PC-3 (cell line): ENCODE measurements around the gene LBX1. TPM values are rescaled to one million over a fixed set of nuclear protein-coding genes. Genes with fewer than 3 reads are reported as not detected.
"Not testable (repeated sequence)": the region's sequence is repeated elsewhere in the genome, so short reads cannot be mapped to it uniquely, and the experiment has no call there.

Experiments used
- ATAC-seq: fragments of 200-7000 bp; cut with Tn5 transposase; 2 replicates; pipeline ENCODE4 v1.9.1; 2020; ENCODE audit warnings: mild to moderate bottlenecking, moderate library complexity
- BruUV-seq: library from RNA; stranded (reverse); fragments of 400-500 nt; replicated peaks from 2 replicates; lab custom pipeline; 2021; lab: Mats Ljungman, UMichigan
- CTCF ChIA-PET: fragments of 300-600 bp; sonication (Branson Sonifier 250); formaldehyde crosslinking; loops from one replicate; lab custom pipeline; 2022; ENCODE audit warnings: antibody characterized with exemption; lab: Charles Lee
- POLR2A ChIA-PET: fragments of 300-600 bp; sonication (Branson Sonifier 250); formaldehyde crosslinking; loops from one replicate; lab custom pipeline; 2022; ENCODE audit warnings: antibody characterized with exemption; ENCODE audit not compliant: unreplicated experiment; lab: Charles Lee
- DNase-seq: peaks from one replicate; pipeline ENCODE4 v3.0.0-alpha.2; 2015
- H2AFZ ChIP-seq: fragments of 300-600 bp; sonication (generic); 2 replicates; pipeline ENCODE4 v1.6.0; 2016; ENCODE audit warnings: antibody characterized with exemption, low read length
- H3F3A ChIP-seq: fragments of 300-600 bp; sonication (generic); one replicate; pipeline ENCODE4 v1.6.0; 2017; ENCODE audit warnings: antibody characterized with exemption, low read length, control low read depth, mild to moderate bottlenecking; ENCODE audit not compliant: unreplicated experiment
- H3K27ac ChIP-seq: fragments of 300-600 bp; sonication (generic); 2 replicates; pipeline ENCODE4 v1.5.1; 2016; ENCODE audit warnings: mild to moderate bottlenecking, low read length
- H3K27me3 ChIP-seq: fragments of 300-600 bp; sonication (generic); 2 replicates; pipeline ENCODE4 v1.6.1; 2016; ENCODE audit warnings: low read length, mixed read lengths
- H3K36me3 ChIP-seq: fragments of 300-600 bp; sonication (generic); 2 replicates; pipeline ENCODE4 v1.6.1; 2016; ENCODE audit warnings: low read depth, mixed run types, low read length, mixed read lengths
- H3K4me1 ChIP-seq: fragments of 300-600 bp; sonication (generic); 2 replicates; pipeline ENCODE4 v1.5.1; 2016; ENCODE audit warnings: low read length; ENCODE audit not compliant: insufficient read depth
- H3K4me2 ChIP-seq: fragments of 300-600 bp; sonication (generic); 2 replicates; pipeline ENCODE4 v1.6.0; 2016; ENCODE audit warnings: low read length
- H3K4me3 ChIP-seq: fragments of 300-600 bp; sonication (generic); 2 replicates; pipeline ENCODE4 v1.5.1; 2016; ENCODE audit warnings: mild to moderate bottlenecking, low read length, mixed read lengths
- H3K79me2 ChIP-seq: fragments of 300-600 bp; sonication (generic); 2 replicates; pipeline ENCODE4 v1.6.1; 2017; ENCODE audit warnings: low read length, mixed read lengths
- H3K9ac ChIP-seq: fragments of 300-600 bp; sonication (generic); 2 replicates; pipeline ENCODE4 v1.6.0; 2016; ENCODE audit warnings: mild to moderate bottlenecking, low read length
- H3K9me2 ChIP-seq: fragments of 300-600 bp; sonication (generic); replicated peaks from 2 replicates; pipeline ENCODE4 v1.6.1; 2016; ENCODE audit warnings: mixed run types, low read length, mixed read lengths
- H3K9me3 ChIP-seq: fragments of 300-600 bp; sonication (generic); 2 replicates; pipeline ENCODE4 v1.6.1; 2016; ENCODE audit warnings: low read length, mixed read lengths
- H4K20me1 ChIP-seq: fragments of 300-600 bp; sonication (generic); 2 replicates; pipeline ENCODE4 v1.6.1; 2016; ENCODE audit warnings: low read length, mixed read lengths
- EZH2 ChIP-seq: fragments of 300-600 bp; sonication (generic); IDR thresholded peaks from one replicate; pipeline ENCODE4 v1.6.1; 2017; ENCODE audit warnings: antibody characterized with exemption, mild to moderate bottlenecking, low read length; ENCODE audit not compliant: unreplicated experiment
- EZH2phosphoT487 ChIP-seq: fragments of 300-600 bp; sonication (generic); IDR thresholded peaks from 2 replicates; pipeline ENCODE4 v1.6.1; 2018; ENCODE audit warnings: mild to moderate bottlenecking, antibody characterized with exemption, low read length, borderline replicate concordance
- intact Hi-C: fragments of 100-400 bp; cut with micrococcal nuclease; formaldehyde crosslinking; loops from 2 replicates; pipeline ENCODE4 v1.9.0; 2023
- total RNA-seq: library from RNA; depleted of rRNA; stranded (reverse); fragments of >200 nt; gene quantifications from 2 replicates; pipeline ENCODE4 v1.2.3, GENCODE V29; 2014
- TF ChIP-seq, protein P1 (sequence below): fragments of 300-600 bp; sonication (generic); conservative IDR thresholded peaks from 2 replicates; pipeline ENCODE4 v1.5.1; 2017; ENCODE audit warnings: antibody characterized with exemption, low read depth, mild to moderate bottlenecking, low read length

LBX1 gene
- total RNA-seq, 1 experiment from 2014 or later, result not detected

DNA sequence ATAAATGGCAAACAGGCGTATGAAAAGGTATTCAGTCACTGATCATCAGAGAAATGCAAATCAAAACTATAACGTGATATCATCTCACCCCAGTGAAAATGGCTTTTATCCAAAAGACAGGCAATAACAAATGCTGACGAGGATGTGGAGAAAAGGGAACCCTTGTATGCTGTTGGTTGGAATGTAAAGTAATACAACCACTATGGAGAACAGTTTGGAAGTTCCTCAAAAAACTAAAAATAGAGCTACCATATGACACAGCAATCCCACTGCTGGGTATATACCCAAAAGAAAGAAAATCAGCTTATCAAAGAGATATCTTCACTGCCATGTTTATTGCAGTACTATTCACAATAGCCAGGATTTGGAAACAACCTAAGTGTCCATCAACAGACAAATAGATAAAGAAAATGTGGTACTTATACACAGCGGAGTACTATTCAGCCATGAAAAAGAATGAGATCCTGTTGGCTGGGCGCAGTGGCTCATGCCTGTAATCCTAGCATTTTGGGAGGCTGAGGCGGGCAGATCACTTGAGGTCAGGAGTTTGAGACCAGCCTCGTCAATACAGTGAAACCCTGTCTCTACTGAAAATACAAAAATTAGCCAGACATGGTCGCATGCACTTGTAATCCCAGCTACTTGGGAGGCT is 30.8 kb downstream of the LBX1 start:
- H3K27ac ChIP-seq, H3K9me3 ChIP-seq, intact Hi-C loops, H3K36me3 ChIP-seq, H3K4me2 ChIP-seq, H3K4me1 ChIP-seq, ATAC-seq, BruUV-seq, H3K9ac ChIP-seq, CTCF ChIA-PET, H2AFZ ChIP-seq, H3K4me3 ChIP-seq, H3F3A ChIP-seq, POLR2A ChIA-PET, DNase-seq, H4K20me1 ChIP-seq, H3K9me2 ChIP-seq, H3K27me3 ChIP-seq, H3K79me2 ChIP-seq: not testable (repeated sequence)

DNA sequence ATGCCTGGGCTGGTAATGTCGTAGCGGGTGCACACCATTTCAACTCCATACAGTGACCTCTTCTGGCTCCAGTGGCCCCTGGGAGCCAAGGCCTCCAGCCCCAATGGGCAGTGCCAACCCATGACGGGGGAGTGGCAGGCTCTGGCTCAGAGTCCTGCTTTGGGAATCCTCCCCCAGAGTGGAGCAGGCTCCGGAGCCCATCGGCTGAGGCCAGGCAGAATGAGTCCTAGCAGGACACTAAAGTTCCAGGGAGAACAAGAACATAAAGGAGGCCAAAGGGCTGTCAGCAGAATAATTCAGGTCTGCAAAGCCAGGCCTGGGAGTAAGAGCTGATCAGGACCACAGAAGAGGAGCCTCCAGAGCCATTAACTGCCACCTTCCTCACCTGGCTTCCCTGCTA is 33.3 kb downstream of the LBX1 start:
- no peak overlapping the region for H3K4me2 ChIP-seq
- H3K9me3 ChIP-seq, result no peaks in the 10 kb centered on the region
- no peak for ATAC-seq
- H4K20me1 ChIP-seq, result no peaks in the 10 kb centered on the region
- ChIA-PET CTCF (no interaction called here), POLR2A (no interaction called here)
- DNase-seq, result no peak
- TF ChIP-seq, protein P1, sequence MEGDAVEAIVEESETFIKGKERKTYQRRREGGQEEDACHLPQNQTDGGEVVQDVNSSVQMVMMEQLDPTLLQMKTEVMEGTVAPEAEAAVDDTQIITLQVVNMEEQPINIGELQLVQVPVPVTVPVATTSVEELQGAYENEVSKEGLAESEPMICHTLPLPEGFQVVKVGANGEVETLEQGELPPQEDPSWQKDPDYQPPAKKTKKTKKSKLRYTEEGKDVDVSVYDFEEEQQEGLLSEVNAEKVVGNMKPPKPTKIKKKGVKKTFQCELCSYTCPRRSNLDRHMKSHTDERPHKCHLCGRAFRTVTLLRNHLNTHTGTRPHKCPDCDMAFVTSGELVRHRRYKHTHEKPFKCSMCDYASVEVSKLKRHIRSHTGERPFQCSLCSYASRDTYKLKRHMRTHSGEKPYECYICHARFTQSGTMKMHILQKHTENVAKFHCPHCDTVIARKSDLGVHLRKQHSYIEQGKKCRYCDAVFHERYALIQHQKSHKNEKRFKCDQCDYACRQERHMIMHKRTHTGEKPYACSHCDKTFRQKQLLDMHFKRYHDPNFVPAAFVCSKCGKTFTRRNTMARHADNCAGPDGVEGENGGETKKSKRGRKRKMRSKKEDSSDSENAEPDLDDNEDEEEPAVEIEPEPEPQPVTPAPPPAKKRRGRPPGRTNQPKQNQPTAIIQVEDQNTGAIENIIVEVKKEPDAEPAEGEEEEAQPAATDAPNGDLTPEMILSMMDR, result no peak
- no peak for TF ChIP-seq EZH2
- TF ChIP-seq EZH2phosphoT487, result no peak
- H3K79me2 ChIP-seq, result no peaks in the 10 kb centered on the region
- no peaks in the 10 kb centered on the region for H3K27me3 ChIP-seq
- no peak overlapping the region for H3K27ac ChIP-seq
- intact Hi-C loops, result no loop called here
- H3K9ac ChIP-seq, result no peak overlapping the region
- no peak overlapping the region for H2AFZ ChIP-seq
- H3K4me1 ChIP-seq, result peaks cover 5% of the 10 kb centered on the region; the same call in 1 of the 2 replicates
- no peaks in the 10 kb centered on the region for H3K9me2 ChIP-seq
- no peaks in the 10 kb centered on the region for H3K36me3 ChIP-seq
- H3F3A ChIP-seq, result no peaks in the 10 kb centered on the region
- BruUV-seq, result no TSS peak
- no peak overlapping the region for H3K4me3 ChIP-seq

DNA sequence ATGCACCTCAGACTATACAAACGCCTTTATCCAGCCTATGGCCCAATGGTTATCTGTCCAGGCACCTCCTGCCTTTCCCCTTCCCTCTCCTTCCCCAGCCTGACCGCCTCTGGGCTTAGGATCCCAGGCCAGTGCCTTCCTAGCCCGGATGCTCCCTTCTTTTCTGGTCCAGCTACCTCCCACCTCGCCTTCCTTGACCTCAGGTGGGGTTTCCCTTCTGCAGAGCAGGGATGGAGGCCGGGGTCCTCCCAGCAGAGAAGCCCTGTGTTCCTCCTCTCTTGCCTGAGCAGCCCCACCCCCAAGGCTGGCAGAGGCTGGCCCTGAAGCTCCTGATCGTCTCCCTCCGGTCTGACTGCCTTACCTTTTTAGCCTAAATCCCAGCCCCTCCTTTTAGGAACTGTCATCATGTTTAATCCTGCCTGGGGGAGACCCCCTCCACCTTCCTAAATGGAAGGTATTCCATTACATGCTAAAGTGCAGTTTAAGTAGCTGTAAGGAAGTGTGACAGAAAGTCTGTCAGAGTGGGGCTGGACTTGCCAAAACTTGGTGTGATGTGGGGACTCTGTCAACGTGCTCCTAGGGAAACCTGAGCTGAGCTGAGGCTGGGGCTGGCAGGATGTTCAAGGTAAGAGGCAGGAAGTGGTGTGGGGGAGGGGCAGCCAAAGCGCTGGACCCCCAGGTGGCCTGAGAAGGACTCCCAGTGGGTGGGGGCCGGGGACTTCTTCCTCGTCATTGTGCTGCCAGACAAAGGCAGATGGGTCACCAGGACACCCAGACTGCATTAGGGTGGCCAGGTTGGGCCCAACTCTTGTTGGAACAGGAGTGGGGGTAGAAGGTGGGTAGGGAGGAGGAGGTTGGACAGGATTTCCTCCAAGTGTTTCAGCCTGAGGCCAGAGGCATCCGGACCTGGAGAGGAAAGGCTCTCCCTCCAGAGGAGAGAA is 39.5 kb downstream of the LBX1 start:
- no peaks in the 10 kb centered on the region for H3K9me3 ChIP-seq
- no peaks in the 10 kb centered on the region for H3K27me3 ChIP-seq
- H3K79me2 ChIP-seq, result no peaks in the 10 kb centered on the region
- H3K9ac ChIP-seq, result no peak overlapping the region
- H3K27ac ChIP-seq, result no peak overlapping the region
- intact Hi-C loops, result no loop called here
- DNase-seq (no peak), ATAC-seq (no peak)
- TF ChIP-seq, protein P1, result no peak
- TF ChIP-seq EZH2phosphoT487 (no peak), EZH2 (no peak)
- no TSS peak for BruUV-seq
- H3K4me3 ChIP-seq, result no peak overlapping the region
- ChIA-PET CTCF (no interaction called here), POLR2A (no interaction called here)
- H3F3A ChIP-seq, result no peaks in the 10 kb centered on the region
- H3K4me1 ChIP-seq, result no peaks in the 10 kb centered on the region
- H3K9me2 ChIP-seq, result no peaks in the 10 kb centered on the region
- no peaks in the 10 kb centered on the region for H4K20me1 ChIP-seq
- H2AFZ ChIP-seq, result no peak overlapping the region
- H3K36me3 ChIP-seq, result no peaks in the 10 kb centered on the region
- H3K4me2 ChIP-seq, result no peak overlapping the region
